Measurements from ENCODE around the gene ETS1. TPM values are rescaled to one million over a fixed set of nuclear protein-coding genes. Genes with fewer than 3 reads are reported as not detected.

ETS1 gene
- polyA plus RNA-seq, 2 of the 4 experiments (the other 2 are of a cell fraction) = 14.5 to 18.8 TPM

DNA sequence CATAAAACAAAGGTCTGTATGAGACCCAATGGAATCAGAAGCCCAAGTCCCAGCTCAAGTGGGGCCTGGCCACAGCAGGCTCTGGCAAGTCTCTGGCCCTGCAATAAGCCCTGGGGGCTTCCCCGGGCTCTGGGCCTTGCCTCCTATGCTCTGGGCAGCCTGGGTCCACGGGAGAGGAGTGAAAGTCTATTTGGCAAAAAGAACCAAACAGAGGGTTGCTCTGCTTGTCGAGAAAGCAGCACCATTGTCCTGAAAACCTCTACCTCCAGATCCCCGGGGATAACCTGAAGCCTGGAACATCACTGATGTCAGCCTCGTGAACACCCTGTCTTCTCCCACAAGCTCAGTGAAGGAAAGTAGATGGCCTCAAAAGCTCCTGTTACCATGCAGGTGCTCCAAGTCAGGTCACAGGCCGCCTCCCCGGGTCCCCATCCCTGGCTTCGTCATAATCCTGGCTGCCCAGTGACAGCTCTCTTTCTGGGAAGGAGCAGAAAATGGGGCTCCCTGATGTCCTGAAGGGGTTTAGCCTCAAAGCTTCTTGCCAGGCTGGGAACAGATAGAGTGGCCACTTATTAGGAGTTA lies 46.1 kb upstream of the ETS1 start:
- H3K27ac ChIP-seq = no peak overlapping the region
- 47% methylated on average over 5 of the region's 8 CpGs for WGBS (ENCODE audit: missing lambda C conversion rate)
- no peak overlapping the region for H3K4me3 ChIP-seq
- no peak overlapping the region for H3K4me2 ChIP-seq
- DNase-seq (ENCODE audit: low read depth in 1 of 2, low spot score in 1 of 2) (no peak), FAIRE-seq (no peak), ATAC-seq (no peak)
- no peaks in the 10 kb centered on the region for H3K9me3 ChIP-seq
- H3K4me1 ChIP-seq = peaks cover 11% of the 10 kb centered on the region; the same call in 2 of the 3 replicates
- ChIA-PET POLR2A (no interaction called here), CTCF (interaction anchor here (0.7 to 7.8 kb wide), 9 partner anchors 7 to 476 kb away, joined by 3 to 156 read pairs (median 5); no protein-coding TSS in a partner anchor)
- TF ChIP-seq RARB (CRISPR knock-in tag; IDR thresholded peaks at IDR 0.05) (no peak), ESRRA (IDR thresholded peaks at IDR 0.05; ENCODE audit: borderline replicate concordance, low read length) (no peak), RFX5 (IDR thresholded peaks at IDR 0.05) (no peak), HDAC2 (IDR thresholded peaks at IDR 0.05) (no peak)

GRCh38 chr11:128632141-128632791 lies 44.9 kb upstream of the ETS1 start:
- POLR2A ChIA-PET = no interaction called here
- WGBS (ENCODE audit: missing lambda C conversion rate) = 32% methylated on average over 5 of the region's 6 CpGs
- TF ChIP-seq HEYL (CRISPR knock-in tag; IDR thresholded peaks at IDR 0.05) = no peak
- TF ChIP-seq USF2 (IDR thresholded peaks at IDR 0.05) = no peak
- no peak for TF ChIP-seq FOSB (CRISPR knock-in tag; IDR thresholded peaks at IDR 0.05)
- TF ChIP-seq BCL3 (IDR thresholded peaks at IDR 0.05) = no peak
- no peak for TF ChIP-seq CHD4 (IDR thresholded peaks at IDR 0.05; ENCODE audit: borderline replicate concordance)
- TF ChIP-seq MAX (IDR thresholded peaks at IDR 0.05) = no peak
- TF ChIP-seq HDAC2 (IDR thresholded peaks at IDR 0.05) = no peak
- TF ChIP-seq GATA3 (IDR thresholded peaks at IDR 0.05; ENCODE audit: borderline replicate concordance) = no peak
- no peak for TF ChIP-seq POLR2AphosphoS2 (conservative IDR thresholded peaks at IDR 0.05; ENCODE audit: low read length)
- no peak for TF ChIP-seq CBX2 (IDR thresholded peaks at IDR 0.05; ENCODE audit: borderline replicate concordance, low read depth)
- TF ChIP-seq HOXB5 (CRISPR knock-in tag; IDR thresholded peaks at IDR 0.05) = no peak
- TF ChIP-seq TP53 (CRISPR knock-in tag; IDR thresholded peaks at IDR 0.05) = no peak
- TF ChIP-seq REST (IDR thresholded peaks at IDR 0.05) = no peak
- peak; percentile 42 for TF ChIP-seq CTCF (IDR thresholded peaks at IDR 0.05)
- TF ChIP-seq ESRRA (IDR thresholded peaks at IDR 0.05; ENCODE audit: borderline replicate concordance, low read length) = no peak
- peak; percentile 63 for TF ChIP-seq SMC3 (IDR thresholded peaks at IDR 0.05)
- no peak for TF ChIP-seq CHD2 (IDR thresholded peaks at IDR 0.05; ENCODE audit: low read length, partially characterized antibody)
- TF ChIP-seq RAD21 (conservative IDR thresholded peaks at IDR 0.05 in 1 of 2, IDR thresholded peaks at IDR 0.05 in 1 of 2) = peak; percentile 64 to 70
- H3K9me3 ChIP-seq = no peaks in the 10 kb centered on the region
- peaks cover 11% of the 10 kb centered on the region; the same call in 2 of the 3 replicates for H3K4me1 ChIP-seq
- no peak overlapping the region for H3K27ac ChIP-seq
- peak in 1 of 2 experiments; percentile 44 for DNase-seq (ENCODE audit: low read depth in 1 of 2, low spot score in 1 of 2)
- no peak overlapping the region for H3K4me3 ChIP-seq
- peak; percentile 76 to 81; a peak in 5 of 6 replicates for ATAC-seq
- CTCF ChIA-PET = interaction anchor here (0.6 to 7.8 kb wide), 39 partner anchors 9 to 605 kb away, joined by 3 to 156 read pairs (median 4); no protein-coding TSS in a partner anchor
- H3K4me2 ChIP-seq = no peak overlapping the region
- FAIRE-seq = no peak

Data from A549 (cell line).